Upper lobe of right lung (tissue), 1 donor: Measurements from ENCODE around the gene NPLOC4. TPM values are rescaled to one million over a fixed set of nuclear protein-coding genes. Genes with fewer than 3 reads are reported as not detected.

Experiments
- ATAC-seq: fragments of 200-7000 bp; cut with Tn5 transposase; one replicate; pipeline ENCODE4 v1.9.1; 2020; ENCODE audit warnings: mild to moderate bottlenecking, moderate library complexity
- DNase-seq: peaks from one replicate; pipeline ENCODE4 v3.0.0-alpha.2; 2020
- H3K27ac ChIP-seq: fragments of 200-600 bp; one replicate; pipeline ENCODE4 v1.8.0; 2022
- H3K27me3 ChIP-seq: fragments of 200-600 bp; one replicate; pipeline ENCODE4 v1.8.0; 2022; ENCODE audit warnings: mild to moderate bottlenecking
- H3K36me3 ChIP-seq: fragments of 200-600 bp; one replicate; pipeline ENCODE4 v1.8.0; 2022
- H3K4me1 ChIP-seq: fragments of 200-600 bp; one replicate; pipeline ENCODE4 v1.8.0; 2022
- H3K4me3 ChIP-seq: fragments of 200-600 bp; one replicate; pipeline ENCODE4 v1.8.0; 2022; ENCODE audit warnings: mild to moderate bottlenecking
- H3K9me3 ChIP-seq: fragments of 200-600 bp; one replicate; pipeline ENCODE4 v1.8.0; 2022
- CTCF ChIP-seq: fragments of 200-600 bp; IDR thresholded peaks from one replicate; pipeline ENCODE4 v1.8.0; 2022; ENCODE audit warnings: antibody characterized with exemption
- intact Hi-C: fragments of 100-400 bp; cut with DNase I; formaldehyde crosslinking; loops from one replicate; pipeline ENCODE4 v1.11.0; 2022
- total RNA-seq: library from RNA; stranded (reverse); fragmentation: NEBNext Ultra II Directional; extraction: Animal tissue kit (Norgen Biotek cat#: 25700); gene quantifications from one replicate; pipeline ENCODE4 v1.2.1, GENCODE V29; 2021
- donor health status: DM: no; HTN: yes; CAD: no; lungs with severe emphysema.

Gene NPLOC4
- total RNA-seq, 1 donor from 2014 or later: 93.6 TPM

GRCh38 chr17:81601525-81602120 is 35.3 kb downstream of the NPLOC4 start:
- Histone ChIP-seq H3K36me3 (peaks cover 92% of the 10 kb centered on the region), H3K27me3 (no peaks in the 10 kb centered on the region), H3K4me1 (peaks cover 5% of the 10 kb centered on the region), H3K4me3 (no peak overlapping the region), H3K27ac (no peak overlapping the region), H3K9me3 (no peaks in the 10 kb centered on the region)
- no peak for DNase-seq
- TF ChIP-seq CTCF: peak; percentile 87
- ATAC-seq: peak; percentile 94
- intact Hi-C loops: no loop called here

GRCh38 chr17:81599719-81600486 is 37.0 kb downstream of the NPLOC4 start:
- no peak overlapping the region for H3K4me3 ChIP-seq
- no peak overlapping the region for H3K27ac ChIP-seq
- no peak for TF ChIP-seq CTCF
- peaks cover 5% of the 10 kb centered on the region for H3K4me1 ChIP-seq
- no peak for DNase-seq
- H3K27me3 ChIP-seq: no peaks in the 10 kb centered on the region
- H3K9me3 ChIP-seq: no peaks in the 10 kb centered on the region
- H3K36me3 ChIP-seq: peaks cover 92% of the 10 kb centered on the region
- intact Hi-C loops: no loop called here
- ATAC-seq: no peak

GRCh38 chr17:81593105-81593871 is 43.6 kb downstream of the NPLOC4 start:
- peaks cover 99% of the 10 kb centered on the region for H3K36me3 ChIP-seq
- H3K27me3 ChIP-seq: no peaks in the 10 kb centered on the region
- H3K27ac ChIP-seq: no peak overlapping the region
- H3K4me3 ChIP-seq: no peak overlapping the region
- H3K4me1 ChIP-seq: no peaks in the 10 kb centered on the region
- no peaks in the 10 kb centered on the region for H3K9me3 ChIP-seq
- TF ChIP-seq CTCF: no peak
- ATAC-seq (peak; percentile 20), DNase-seq (no peak)
- intact Hi-C loops: no loop called here

- H3K27ac ChIP-seq: no peak overlapping the region
- DNase-seq: no peak
- ATAC-seq: no peak
- no peaks in the 10 kb centered on the region for H3K9me3 ChIP-seq
- no peaks in the 10 kb centered on the region for H3K27me3 ChIP-seq
- no peak for TF ChIP-seq CTCF
- no peaks in the 10 kb centered on the region for H3K4me1 ChIP-seq
- H3K4me3 ChIP-seq: no peak overlapping the region
- peaks cover 98% of the 10 kb centered on the region for H3K36me3 ChIP-seq
- intact Hi-C loops: no loop called here
Observed at GRCh38 chr17:81591971-81592370, 44.9 kb downstream of the NPLOC4 start.

- peaks cover 98% of the 10 kb centered on the region for H3K36me3 ChIP-seq
- H3K4me3 ChIP-seq: no peak overlapping the region
- intact Hi-C loops: no loop called here
- H3K4me1 ChIP-seq: no peaks in the 10 kb centered on the region
- DNase-seq (no peak), ATAC-seq (no peak)
- no peaks in the 10 kb centered on the region for H3K9me3 ChIP-seq
- no peak overlapping the region for H3K27ac ChIP-seq
- no peaks in the 10 kb centered on the region for H3K27me3 ChIP-seq
- TF ChIP-seq CTCF: no peak
Observed at GRCh38 chr17:81590121-81590520, 46.8 kb downstream of the NPLOC4 start.
